Measurements from ENCODE around the gene GSN. TPM values are rescaled to one million over a fixed set of nuclear protein-coding genes. Genes with fewer than 3 reads are reported as not detected.

Gene GSN
- total RNA-seq, 1 experiment from 2014 or later = 28.4 TPM

GRCh38 chr9:121230256-121230655 is 37.7 kb upstream of the GSN start:
- ChIA-PET CTCF (interaction anchor here (1.0 kb wide), 1 partner anchor 48 kb away, joined by 3 read pairs; no protein-coding TSS in a partner anchor), POLR2A (ENCODE audit: low non-redundant PET) (no interaction called here)
- H3K27me3 ChIP-seq (replicated peaks; ENCODE audit: insufficient read depth, low read depth, low read length, poor library complexity) = no peaks in the 10 kb centered on the region
- TF ChIP-seq EZH2 (IDR thresholded peaks at IDR 0.05; ENCODE audit: borderline replicate concordance, low read depth, low read length, poor library complexity, severe bottlenecking) (no peak), CTCF (conservative IDR thresholded peaks at IDR 0.05; ENCODE audit: low read depth, low read length) (no peak)
- intact Hi-C loops (cut with micrococcal nuclease; ENCODE audit: unreplicated experiment) = no loop called here
- no peaks in the 10 kb centered on the region for H3K9me3 ChIP-seq (ENCODE audit: low read depth, low read length, poor library complexity, severe bottlenecking)
- no peak overlapping the region for H3K4me3 ChIP-seq (ENCODE audit: low read depth, low read length, poor library complexity, severe bottlenecking)
- H3K4me1 ChIP-seq (ENCODE audit: insufficient read depth, low read length, poor library complexity, severe bottlenecking) = peaks cover 19% of the 10 kb centered on the region
- BruUV-seq (replicated peaks) = no TSS peak
- DNase-seq (ENCODE audit: low spot score) = no peak
- no peaks in the 10 kb centered on the region for H3K36me3 ChIP-seq (ENCODE audit: insufficient read depth, low read length, poor library complexity, severe bottlenecking)
- H3K27ac ChIP-seq (ENCODE audit: low read depth, low read length, poor library complexity, severe bottlenecking) = no peak overlapping the region

DNA sequence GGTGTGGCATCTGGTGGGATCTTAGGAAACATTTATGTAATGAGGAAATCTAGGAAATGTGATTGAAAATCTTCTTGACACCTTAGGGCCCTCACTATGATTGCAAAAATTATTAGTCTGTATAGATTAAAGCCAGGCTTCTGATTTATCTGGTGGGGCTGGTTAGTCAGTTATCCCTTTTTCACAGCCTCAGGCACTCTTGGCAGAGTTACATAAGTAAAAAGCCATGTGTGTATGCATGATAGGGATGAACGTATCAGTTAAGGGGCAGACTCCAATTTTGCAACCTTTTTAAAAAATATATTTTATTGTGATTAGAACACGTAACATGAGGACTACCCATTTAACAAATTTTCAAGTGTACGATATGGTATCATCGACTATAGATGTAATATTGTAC is 35.7 kb upstream of the GSN start:
- H3K9me3 ChIP-seq (ENCODE audit: low read depth, low read length, poor library complexity, severe bottlenecking) = no peaks in the 10 kb centered on the region
- peaks cover 12% of the 10 kb centered on the region for H3K4me1 ChIP-seq (ENCODE audit: insufficient read depth, low read length, poor library complexity, severe bottlenecking)
- no peak overlapping the region for H3K4me3 ChIP-seq (ENCODE audit: low read depth, low read length, poor library complexity, severe bottlenecking)
- TF ChIP-seq CTCF (conservative IDR thresholded peaks at IDR 0.05; ENCODE audit: low read depth, low read length) = no peak
- ChIA-PET CTCF (no interaction called here), POLR2A (ENCODE audit: low non-redundant PET) (no interaction called here)
- DNase-seq (ENCODE audit: low spot score) = no peak
- H3K36me3 ChIP-seq (ENCODE audit: insufficient read depth, low read length, poor library complexity, severe bottlenecking) = no peaks in the 10 kb centered on the region
- no peaks in the 10 kb centered on the region for H3K27me3 ChIP-seq (replicated peaks; ENCODE audit: insufficient read depth, low read depth, low read length, poor library complexity)
- H3K27ac ChIP-seq (ENCODE audit: low read depth, low read length, poor library complexity, severe bottlenecking) = no peak overlapping the region
- BruUV-seq (replicated peaks) = no TSS peak
- intact Hi-C loops (cut with micrococcal nuclease; ENCODE audit: unreplicated experiment) = no loop called here

DNA sequence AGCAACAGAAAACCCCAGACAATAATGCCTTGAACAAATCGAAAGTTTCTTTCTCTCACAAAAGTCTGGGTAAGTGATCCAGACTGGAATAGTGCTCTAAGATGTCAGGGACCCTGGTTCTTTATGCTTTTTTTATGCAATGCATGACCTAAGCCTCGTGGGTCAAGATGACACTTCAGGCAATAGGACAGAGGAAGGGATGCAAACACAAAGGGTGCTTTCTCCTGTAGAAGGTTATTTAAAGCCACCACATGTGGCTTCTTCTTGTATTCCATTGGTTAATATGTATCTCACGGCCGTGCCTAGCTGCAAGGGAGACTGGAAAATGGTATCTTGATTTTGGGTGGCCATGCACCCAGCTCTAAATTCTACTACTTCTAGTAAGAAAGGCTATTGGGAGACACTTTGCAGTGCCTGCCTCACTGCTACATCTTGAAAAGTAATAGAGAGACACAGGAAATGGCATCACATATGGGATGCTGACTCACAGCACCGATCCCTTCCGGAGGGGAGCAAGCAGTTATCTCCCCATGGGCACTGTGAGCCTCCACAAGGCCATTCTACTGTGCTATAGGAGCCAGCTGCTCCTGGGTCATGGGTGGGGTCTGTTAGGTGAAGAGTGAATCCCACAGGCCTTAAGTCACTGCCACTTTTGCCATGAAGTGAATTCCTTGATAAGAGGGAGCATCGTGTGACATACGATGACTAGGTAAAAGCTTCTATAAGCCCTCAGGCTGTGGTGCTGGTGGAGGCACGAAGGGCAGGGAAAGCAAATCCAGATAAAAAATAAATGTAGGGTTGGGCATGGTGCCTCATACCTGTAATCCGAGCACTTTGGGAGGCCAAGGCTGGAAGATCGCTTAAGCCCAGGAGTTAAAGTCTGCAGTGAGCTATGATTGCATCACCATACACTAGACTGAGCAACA is 33.8 kb upstream of the GSN start:
- H3K4me3 ChIP-seq (ENCODE audit: low read depth, low read length, poor library complexity, severe bottlenecking) = no peak overlapping the region
- DNase-seq (ENCODE audit: low spot score) = peak; percentile 74
- no peak overlapping the region for H3K27ac ChIP-seq (ENCODE audit: low read depth, low read length, poor library complexity, severe bottlenecking)
- intact Hi-C loops (cut with micrococcal nuclease; ENCODE audit: unreplicated experiment) = no loop called here
- H3K9me3 ChIP-seq (ENCODE audit: low read depth, low read length, poor library complexity, severe bottlenecking) = no peaks in the 10 kb centered on the region
- CTCF ChIA-PET = interaction anchor here (0.7 to 1.1 kb wide), 2 partner anchors 34 to 65 kb away, joined by 3 to 4 read pairs; partner anchors contain the start of gene GSN
- H3K36me3 ChIP-seq (ENCODE audit: insufficient read depth, low read length, poor library complexity, severe bottlenecking) = no peaks in the 10 kb centered on the region
- TF ChIP-seq EZH2 (IDR thresholded peaks at IDR 0.05; ENCODE audit: borderline replicate concordance, low read depth, low read length, poor library complexity, severe bottlenecking) (no peak), CTCF (conservative IDR thresholded peaks at IDR 0.05; ENCODE audit: low read depth, low read length) (no peak)
- no TSS peak for BruUV-seq (replicated peaks)
- peaks cover 12% of the 10 kb centered on the region for H3K4me1 ChIP-seq (ENCODE audit: insufficient read depth, low read length, poor library complexity, severe bottlenecking)
- POLR2A ChIA-PET (ENCODE audit: low non-redundant PET) = no interaction called here
- H3K27me3 ChIP-seq (replicated peaks; ENCODE audit: insufficient read depth, low read depth, low read length, poor library complexity) = no peaks in the 10 kb centered on the region

All from A673 (cell line).